GM21515 (cell line): ENCODE data around the gene AKR1C8.
"Not testable (repeated sequence)": the region's sequence is repeated elsewhere in the genome, so short reads cannot be mapped to it uniquely, and the experiment has no call there.

Experiments
- ATAC-seq: cut with Tn5 transposase; IDR thresholded peaks from one replicate; pipeline ENCODE4 v1.9.1; 2021; ENCODE audit not compliant: unreplicated experiment

Gene AKR1C8

DNA sequence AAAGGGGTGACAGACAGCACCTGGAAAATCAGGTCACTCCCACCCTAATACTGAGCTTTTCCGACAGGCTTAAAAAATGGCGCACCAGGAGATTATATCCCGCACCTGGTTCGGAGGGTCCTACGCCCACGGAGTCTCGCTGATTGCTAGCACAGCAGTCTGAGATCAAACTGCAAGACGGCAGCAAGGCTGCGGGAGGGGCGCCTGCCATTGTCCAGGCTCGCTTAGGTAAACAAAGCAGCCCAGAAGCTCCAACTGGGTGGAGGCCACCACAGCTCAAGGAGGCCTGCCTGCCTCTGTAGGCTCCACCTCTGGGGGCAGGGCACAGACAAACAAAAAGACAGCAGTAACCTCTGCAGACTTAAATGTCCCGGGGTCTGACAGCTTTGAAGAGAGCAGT is 75.1 kb downstream of the AKR1C8 start:
- ATAC-seq, result not testable (repeated sequence)

DNA sequence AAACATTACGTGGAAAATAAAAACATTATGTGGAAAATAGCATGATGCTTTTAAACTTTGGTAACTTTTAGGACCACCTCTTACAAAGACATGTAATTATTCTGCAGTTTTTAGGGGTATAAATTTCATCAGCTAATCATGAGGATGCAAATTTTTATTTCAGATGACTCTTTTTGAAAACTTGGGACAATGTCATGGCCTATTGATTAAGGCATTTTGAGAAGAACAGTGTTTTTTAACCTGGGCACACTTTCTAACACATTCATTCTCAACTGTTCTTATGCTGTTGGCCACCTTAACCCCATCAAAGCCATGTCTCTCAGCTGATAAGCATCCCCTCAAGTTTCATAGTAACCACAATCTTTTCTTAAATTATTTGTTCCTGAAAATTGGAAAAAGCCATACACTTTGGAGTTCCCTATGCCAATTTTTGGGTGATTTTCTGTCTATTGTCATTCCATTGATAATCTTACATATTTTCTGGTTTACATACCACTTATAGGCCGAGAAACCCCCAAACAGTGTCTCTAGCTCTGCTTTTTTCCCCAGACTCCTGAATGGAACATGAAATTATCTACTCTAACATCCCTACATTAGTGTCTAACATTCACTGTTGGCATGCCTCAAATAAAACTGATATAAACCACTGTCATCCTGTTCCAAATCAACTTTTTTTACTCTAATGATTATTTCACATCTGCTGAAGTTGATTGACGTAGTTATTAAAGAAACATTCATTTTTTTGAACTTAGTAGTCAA is 76.1 kb downstream of the AKR1C8 start:
- ATAC-seq, result no peak

DNA sequence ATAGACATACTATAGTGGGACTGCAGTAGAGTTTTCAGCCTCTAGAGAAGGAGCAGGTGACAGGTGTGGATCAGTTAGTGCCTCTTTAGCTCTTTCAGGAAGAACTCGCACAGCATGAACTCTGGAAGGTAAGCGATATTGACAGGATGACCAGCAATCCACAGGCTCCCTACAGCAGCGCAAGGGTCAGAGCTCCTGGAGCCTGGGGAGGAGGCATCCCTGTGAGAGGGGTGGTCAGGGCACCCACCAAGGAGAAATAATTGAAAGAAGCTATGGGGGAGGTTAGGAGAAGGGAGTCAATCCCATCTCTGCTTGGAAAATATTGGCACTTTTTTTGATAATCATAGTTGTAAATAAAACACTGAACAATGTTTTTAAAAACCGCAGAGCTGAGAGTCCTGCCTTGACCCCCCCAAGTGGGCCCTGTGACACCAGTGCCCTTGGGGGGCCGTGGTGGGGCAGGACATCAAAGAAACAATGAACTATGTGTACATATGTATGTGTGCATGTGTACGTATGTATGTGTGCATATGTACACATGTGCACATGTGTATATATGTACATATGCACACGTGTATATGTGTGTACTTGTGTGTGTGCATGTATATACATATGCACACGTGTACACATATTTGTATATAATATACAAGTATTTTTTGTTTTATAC is 77.0 kb downstream of the AKR1C8 start:
- ATAC-seq, result no peak

DNA sequence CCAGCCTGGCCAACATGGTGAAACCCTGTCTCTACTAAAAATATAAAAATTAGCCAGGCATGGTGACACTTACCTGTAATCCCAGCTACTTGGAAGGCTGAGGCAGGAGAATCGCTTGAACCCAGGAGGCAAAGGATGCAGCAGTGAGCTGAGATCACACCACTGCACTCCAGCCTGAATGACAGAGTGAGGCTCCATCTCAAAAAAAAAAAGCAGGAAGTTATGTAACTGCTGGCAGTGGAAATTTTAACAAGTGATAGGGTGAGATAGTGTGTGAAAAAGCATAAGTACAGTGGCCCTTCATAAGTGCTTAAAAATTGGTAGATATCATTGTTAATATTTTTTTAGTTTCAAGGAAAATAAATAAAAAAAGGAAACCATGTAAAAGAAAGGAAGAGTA is 78.4 kb downstream of the AKR1C8 start:
- no peak for ATAC-seq

DNA sequence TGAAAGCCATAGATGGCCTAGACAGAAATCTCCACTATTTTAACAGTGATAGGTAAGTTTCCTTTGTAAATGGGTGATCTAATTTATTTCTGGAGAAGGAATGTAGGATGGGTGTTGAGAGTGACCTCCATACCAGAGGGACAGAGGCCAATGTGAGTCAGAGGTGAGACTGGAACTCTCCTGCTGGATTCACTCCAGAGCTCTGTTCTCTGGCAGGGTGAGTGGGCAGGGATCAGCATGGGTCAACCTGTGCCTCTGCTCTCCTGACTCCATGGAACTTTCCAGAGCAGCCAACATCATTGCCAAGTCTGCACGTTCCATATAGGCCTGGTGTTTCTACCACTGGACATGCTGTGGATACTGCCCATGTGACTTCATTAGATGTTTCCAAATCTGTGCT is 79.3 kb downstream of the AKR1C8 start:
- no peak for ATAC-seq
